GM19468 (cell line): Measurements from ENCODE around the gene COL8A2.

ENCODE experiments used
- ATAC-seq: cut with Tn5 transposase; IDR thresholded peaks from one replicate; pipeline ENCODE4 v1.9.1; 2021; ENCODE audit warnings: mild to moderate bottlenecking, moderate library complexity, moderate number of reproducible peaks; ENCODE audit not compliant: unreplicated experiment; ENCODE audit errors: extremely low read depth

COL8A2 gene

GRCh38 chr1:36093226-36093625 lies 31.8 kb downstream of the COL8A2 start:
- ATAC-seq: no peak

GRCh38 chr1:36092798-36093185 lies 32.2 kb downstream of the COL8A2 start:
- ATAC-seq: no peak

GRCh38 chr1:36092166-36092797 lies 32.7 kb downstream of the COL8A2 start:
- ATAC-seq: no peak

GRCh38 chr1:36091698-36092097 lies 33.3 kb downstream of the COL8A2 start:
- no peak for ATAC-seq

- no peak for ATAC-seq
Observed at GRCh38 chr1:36091141-36091540, 33.9 kb downstream of the COL8A2 start.

GRCh38 chr1:36089393-36090121 lies 35.5 kb downstream of the COL8A2 start:
- ATAC-seq: no peak

GRCh38 chr1:36088577-36089392 lies 36.2 kb downstream of the COL8A2 start, which contains the start of gene ADPRS:
Gene ADPRS, plus strand, starts transcription at chr1:36088892. Its CDS starts 13 bp downstream, at chr1:36088905.
- ATAC-seq: peak; percentile 84

- no peak for ATAC-seq
Observed at GRCh38 chr1:36088265-36088576, 36.8 kb downstream of the COL8A2 start.

GRCh38 chr1:36087233-36088123 lies 37.5 kb downstream of the COL8A2 start:
- no peak for ATAC-seq

GRCh38 chr1:36086529-36087232 lies 38.3 kb downstream of the COL8A2 start:
- no peak for ATAC-seq

GRCh38 chr1:36085686-36086526 lies 39.1 kb downstream of the COL8A2 start:
- ATAC-seq: no peak

GRCh38 chr1:36085126-36085525 lies 39.9 kb downstream of the COL8A2 start:
- ATAC-seq: no peak

GRCh38 chr1:36084497-36085115 lies 40.4 kb downstream of the COL8A2 start:
- ATAC-seq: no peak

- ATAC-seq: no peak
Observed at GRCh38 chr1:36083635-36084496, 41.2 kb downstream of the COL8A2 start, which contains the start of gene TEKT2. Gene TEKT2, plus strand, starts transcription at chr1:36084094. Its CDS starts 828 bp downstream, at chr1:36084922.

GRCh38 chr1:36083219-36083618 lies 41.8 kb downstream of the COL8A2 start:
- ATAC-seq: no peak

GRCh38 chr1:36081926-36082485 lies 43.0 kb downstream of the COL8A2 start:
- no peak for ATAC-seq

GRCh38 chr1:36080801-36081200 lies 44.2 kb downstream of the COL8A2 start:
- no peak for ATAC-seq
